Trophoblast cell (in vitro differentiated cells and primary cell): ENCODE results near the gene NUDT17.
"Not testable (repeated sequence)": the region's sequence is repeated elsewhere in the genome, so short reads cannot be mapped to it uniquely, and the experiment has no call there.

Source experiments
- DNase-seq, 2 donors: peaks; one replicate each; pipeline ENCODE4 v3.0.0-alpha.2; 2016
- H2AFZ ChIP-seq: 2 replicates; pipeline ENCODE4 v1.6.1; 2013; ENCODE audit warnings: low read length, moderate library complexity, mild to moderate bottlenecking; ENCODE audit not compliant: insufficient read depth, poor library complexity
- H2AK5ac ChIP-seq: 2 replicates; pipeline ENCODE4 v1.6.1; 2013; ENCODE audit warnings: mild to moderate bottlenecking, low read length
- H2BK120ac ChIP-seq: 2 replicates; pipeline ENCODE4 v1.6.1; 2013; ENCODE audit warnings: low read length, mild to moderate bottlenecking, moderate library complexity; ENCODE audit not compliant: insufficient read depth, poor library complexity
- H2BK12ac ChIP-seq: 2 replicates; pipeline ENCODE4 v1.6.1; 2013; ENCODE audit warnings: mild to moderate bottlenecking, low read length, moderate library complexity
- H2BK5ac ChIP-seq: 2 replicates; pipeline ENCODE4 v1.6.1; 2013; ENCODE audit warnings: low read length, low read depth, moderate library complexity, mild to moderate bottlenecking; ENCODE audit not compliant: poor library complexity
- H3K14ac ChIP-seq: 2 replicates; pipeline ENCODE4 v1.6.1; 2013; ENCODE audit warnings: mild to moderate bottlenecking, low read length
- H3K18ac ChIP-seq: 2 replicates; pipeline ENCODE4 v1.6.1; 2013; ENCODE audit warnings: mild to moderate bottlenecking, low read length
- H3K23ac ChIP-seq: 2 replicates; pipeline ENCODE4 v1.6.1; 2013; ENCODE audit warnings: low read length
- H3K27ac ChIP-seq: 2 replicates; pipeline ENCODE4 v1.5.1; 2013; ENCODE audit warnings: low read depth, mild to moderate bottlenecking, inconsistent platforms, low read length, moderate library complexity
- H3K27me3 ChIP-seq: 2 replicates; pipeline ENCODE4 v1.6.1; 2013; ENCODE audit warnings: inconsistent platforms, mild to moderate bottlenecking, low read length, moderate library complexity; ENCODE audit not compliant: insufficient read depth
- H3K36me3 ChIP-seq, 2 experiments: 1 replicate in 1 of 2; 2 replicates in 1 of 2; pipeline ENCODE4 v1.6.1; 2013; ENCODE audit warnings: low read length in 2 of 2, mild to moderate bottlenecking in 2 of 2, moderate library complexity in 1 of 2; ENCODE audit not compliant: insufficient read depth in 2 of 2, control insufficient read depth in 1 of 2
- H3K4ac ChIP-seq: 2 replicates; pipeline ENCODE4 v1.6.1; 2013; ENCODE audit warnings: low read depth, mild to moderate bottlenecking, low read length, moderate library complexity
- H3K4me1 ChIP-seq, 2 experiments: 1 replicate in 1 of 2; 2 replicates in 1 of 2; pipeline ENCODE4 v1.6.1; 2013; ENCODE audit warnings: low read length in 2 of 2, mild to moderate bottlenecking in 2 of 2, moderate library complexity in 1 of 2; ENCODE audit not compliant: insufficient read depth in 2 of 2, control insufficient read depth in 1 of 2
- H3K4me2 ChIP-seq: 2 replicates; pipeline ENCODE4 v1.6.1; 2013; ENCODE audit warnings: inconsistent platforms, mild to moderate bottlenecking, low read length, moderate library complexity
- H3K4me3 ChIP-seq: 2 replicates; pipeline ENCODE4 v1.5.1; 2013; ENCODE audit warnings: mild to moderate bottlenecking, low read depth, low read length, inconsistent platforms
- H3K79me1 ChIP-seq: one replicate; pipeline ENCODE4 v1.6.1; 2013; ENCODE audit warnings: low read length
- H3K79me2 ChIP-seq: 2 replicates; pipeline ENCODE4 v1.6.1; 2013; ENCODE audit warnings: low read length, mild to moderate bottlenecking; ENCODE audit not compliant: control insufficient read depth, insufficient read depth, poor library complexity
- H3K9ac ChIP-seq: 2 replicates; pipeline ENCODE4 v1.6.1; 2013; ENCODE audit warnings: mild to moderate bottlenecking, low read length
- H3K9me3 ChIP-seq: 2 replicates; pipeline ENCODE4 v1.6.1; 2013; ENCODE audit warnings: low read depth, mild to moderate bottlenecking, control low read depth, inconsistent platforms, low read length; ENCODE audit not compliant: insufficient read depth
- H4K12ac ChIP-seq: 2 replicates; pipeline ENCODE4 v1.6.1; 2013; ENCODE audit warnings: low read depth, mild to moderate bottlenecking, low read length, moderate library complexity
- H4K8ac ChIP-seq: 2 replicates; pipeline ENCODE4 v1.6.1; 2013; ENCODE audit warnings: low read depth, mild to moderate bottlenecking, low read length, moderate library complexity
- H4K91ac ChIP-seq: one replicate; pipeline ENCODE4 v1.6.1; 2013; ENCODE audit warnings: low read depth, mild to moderate bottlenecking, low read length, moderate library complexity
- WGBS: extraction: QIAGEN DNeasy Blood & Tissue Kit; methylation state at CpG from one replicate; pipeline ENCODE4 v1.1.7; 2013; ENCODE audit warnings: missing lambda C conversion rate; ENCODE audit not compliant: insufficient read length, insufficient coverage; ENCODE audit errors: extremely low coverage; 5-methylcytosine and 5-hydroxymethylcytosine counted together

The NUDT17 gene

DNA sequence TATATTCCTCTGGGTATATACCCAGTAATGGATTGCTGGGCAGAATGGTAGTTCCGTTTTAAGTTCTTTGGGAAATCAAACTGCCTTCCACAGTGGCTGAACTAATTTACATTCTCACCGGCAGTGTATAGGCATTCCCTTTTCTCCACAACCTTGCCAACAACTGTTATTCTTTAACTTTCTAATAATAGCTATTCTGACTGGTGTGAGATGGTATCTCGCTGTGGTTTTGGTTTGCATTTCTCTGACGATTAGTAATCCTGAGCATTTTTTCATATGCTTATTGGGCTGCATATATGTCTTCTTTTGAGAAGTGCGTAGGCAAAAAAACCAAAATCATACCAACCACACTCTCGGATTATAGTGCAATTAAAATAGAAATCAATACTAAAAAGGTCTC is 27.3 kb upstream of the NUDT17 start:
- H3K36me3 ChIP-seq, H4K8ac ChIP-seq, H3K9me3 ChIP-seq, H2AFZ ChIP-seq, H2BK5ac ChIP-seq, H3K18ac ChIP-seq, H3K27ac ChIP-seq, H3K4ac ChIP-seq, H3K4me3 ChIP-seq, H2BK120ac ChIP-seq, H3K79me1 ChIP-seq, H3K27me3 ChIP-seq, H3K14ac ChIP-seq, H3K79me2 ChIP-seq, H3K4me2 ChIP-seq, H3K4me1 ChIP-seq, H3K9ac ChIP-seq, H3K23ac ChIP-seq, H2AK5ac ChIP-seq, H4K91ac ChIP-seq, H4K12ac ChIP-seq, H2BK12ac ChIP-seq: not testable (repeated sequence)
- peak in 1 of 2 donors; percentile 26 for DNase-seq
- no CpG with 5 or more reads among the region's 6 CpGs for WGBS

DNA sequence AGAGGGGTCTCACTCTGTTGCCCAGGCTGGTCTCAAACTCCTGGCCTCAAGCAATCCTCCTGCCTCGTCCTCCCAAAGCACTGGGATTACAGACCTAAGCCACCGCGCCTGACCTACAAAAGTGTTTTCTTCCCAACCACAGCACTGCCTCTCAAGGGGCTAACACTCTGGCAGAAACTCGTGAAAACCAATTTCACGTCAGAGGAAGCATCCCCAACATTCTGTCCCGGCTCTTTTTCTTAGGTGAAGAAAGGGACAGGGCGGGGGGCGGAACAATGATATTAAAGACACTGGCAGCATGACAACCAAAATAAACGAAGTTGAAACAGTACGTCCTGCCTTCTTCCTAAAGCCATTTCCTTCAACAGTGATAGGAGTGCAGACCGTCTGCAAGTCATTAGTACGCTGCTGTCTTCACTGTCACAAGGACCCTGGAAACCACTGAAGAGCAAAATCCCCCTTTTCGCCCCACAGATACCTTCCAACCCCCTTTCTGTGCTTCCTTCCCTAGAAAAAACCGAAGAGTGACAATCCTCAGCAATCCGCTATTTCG is 22.6 kb upstream of the NUDT17 start:
- H3K27me3 ChIP-seq, H3K4me1 ChIP-seq, H2BK12ac ChIP-seq, H3K27ac ChIP-seq, H3K4me3 ChIP-seq, H2AK5ac ChIP-seq, H3K4me2 ChIP-seq, H4K12ac ChIP-seq, H2BK5ac ChIP-seq, H3K4ac ChIP-seq, H3K79me2 ChIP-seq, H3K36me3 ChIP-seq, H3K79me1 ChIP-seq, H4K8ac ChIP-seq, H3K9ac ChIP-seq, H3K9me3 ChIP-seq, H3K18ac ChIP-seq, H2AFZ ChIP-seq, DNase-seq, H3K23ac ChIP-seq, H2BK120ac ChIP-seq, H3K14ac ChIP-seq, H4K91ac ChIP-seq: not testable (repeated sequence)
- WGBS: no CpG with 5 or more reads among the region's 16 CpGs

DNA sequence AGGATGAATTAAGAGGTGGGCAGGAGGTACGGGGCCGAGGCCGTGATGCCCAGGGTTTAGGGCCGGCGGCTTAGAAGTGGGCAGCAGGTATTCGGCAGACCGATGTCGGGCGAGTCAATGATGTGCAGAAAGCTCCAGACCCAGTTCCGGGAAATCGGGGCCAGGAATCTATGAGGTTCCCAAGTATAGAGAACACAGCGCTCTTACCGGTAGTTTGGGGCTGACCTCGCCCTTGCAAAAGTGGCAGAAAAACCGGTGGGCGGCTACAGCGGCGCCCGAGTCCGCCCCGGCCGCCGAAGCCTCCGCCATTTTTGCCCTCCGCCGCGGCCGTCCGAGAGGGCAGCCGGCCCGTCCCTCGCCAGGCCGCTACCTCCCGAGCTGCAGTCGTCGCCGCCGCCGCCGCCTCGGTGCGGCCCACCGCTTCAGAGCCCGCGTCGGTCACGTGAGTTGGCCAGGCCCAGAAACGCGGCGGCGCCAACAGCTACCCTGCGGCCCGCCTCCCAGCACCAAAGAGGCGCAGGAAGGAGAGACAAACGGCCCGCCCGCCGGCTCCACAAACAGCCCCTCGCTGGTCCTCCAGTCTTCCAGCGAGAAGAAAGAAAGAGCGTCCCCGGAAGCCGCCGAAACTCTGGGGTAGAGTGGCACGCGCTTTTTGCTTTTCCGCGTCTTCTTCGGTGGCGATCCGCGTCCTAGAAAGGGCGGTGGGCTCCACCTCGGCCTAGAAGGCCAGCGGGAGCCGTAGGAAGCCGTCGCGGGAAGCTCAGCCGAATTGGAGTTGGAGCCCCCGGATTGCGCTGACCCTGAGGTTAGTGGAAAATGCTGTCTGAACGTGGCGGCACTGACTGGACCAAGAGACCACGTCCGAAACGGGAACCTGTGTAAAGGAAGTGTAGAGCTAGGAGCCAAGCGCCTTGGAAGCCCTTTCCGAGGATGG is 21.6 kb upstream of the NUDT17 start, which contains the start of the genes POLR3C and RNF115:
Gene POLR3C, plus strand, starts transcription at position 636 of the 934 bp plus-strand sequence. CDS start 1,577 bp downstream, outside the sequence.
Gene RNF115, minus strand, starts transcription at position 531 of the 934 bp plus-strand sequence. Its CDS starts 222 bp downstream, at position 309.
- peak within 1 kb of the TSS; percentile 90 for H3K18ac ChIP-seq
- peak within 1 kb of the TSS; percentile 95 for H4K91ac ChIP-seq
- H3K79me1 ChIP-seq: peaks cover 7% of the 10 kb centered on the region
- H3K9ac ChIP-seq: peak within 1 kb of the TSS; percentile 95
- peak within 1 kb of the TSS; percentile 79 for H3K27ac ChIP-seq
- peak within 1 kb of the TSS; percentile 46 for H3K4ac ChIP-seq
- no CpG with 5 or more reads among the region's 89 CpGs for WGBS
- H3K14ac ChIP-seq: peak within 1 kb of the TSS; percentile 94
- H2BK120ac ChIP-seq: peak within 1 kb of the TSS; percentile 91
- H2BK5ac ChIP-seq: peak within 1 kb of the TSS; percentile 78
- H4K8ac ChIP-seq: peak within 1 kb of the TSS; percentile 91
- no peaks in the 10 kb centered on the region for H3K9me3 ChIP-seq
- H3K4me3 ChIP-seq: peak within 1 kb of the TSS; percentile 88
- peak; percentile 80 to 81 for DNase-seq
- H3K36me3 ChIP-seq: peaks cover 7 to 11% of the 10 kb centered on the region in 2 experiments
- H2BK12ac ChIP-seq: no peak within 1 kb of the TSS
- no peak within 1 kb of the TSS for H2AK5ac ChIP-seq
- H3K27me3 ChIP-seq: no peaks in the 10 kb centered on the region
- peak within 1 kb of the TSS; percentile 84 for H4K12ac ChIP-seq
- H3K4me1 ChIP-seq: peaks cover 0 to 2% of the 10 kb centered on the region in 2 experiments
- H2AFZ ChIP-seq: peak within 1 kb of the TSS; percentile 96
- H3K23ac ChIP-seq: no peak within 1 kb of the TSS
- peaks cover 6% of the 10 kb centered on the region for H3K79me2 ChIP-seq
- peak within 1 kb of the TSS; percentile 39 for H3K4me2 ChIP-seq

DNA sequence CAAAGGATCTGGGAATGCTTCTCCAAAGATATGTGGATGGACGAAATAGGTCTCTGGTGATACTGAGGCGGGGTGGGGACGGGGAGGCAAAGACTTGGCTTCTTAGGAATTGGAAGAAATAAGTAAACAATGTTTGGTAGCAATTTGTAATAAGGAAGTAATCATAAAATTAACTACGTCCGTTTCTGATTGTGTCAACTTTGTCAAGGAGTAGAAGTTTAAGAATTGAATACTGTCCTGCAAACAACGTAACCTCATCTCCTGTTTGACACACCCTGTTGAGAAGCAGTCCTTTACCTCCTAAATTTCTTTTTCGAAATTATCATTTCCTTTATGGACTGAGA is 21.0 kb upstream of the NUDT17 start:
- H3K79me2 ChIP-seq: peaks cover 6% of the 10 kb centered on the region
- H3K36me3 ChIP-seq: peaks cover 7 to 16% of the 10 kb centered on the region in 2 experiments
- no peaks in the 10 kb centered on the region for H3K27me3 ChIP-seq
- H3K18ac ChIP-seq: peak overlapping the region; percentile 73
- H3K4me2 ChIP-seq: peak overlapping the region; percentile 39
- peak overlapping the region; percentile 84 for H4K12ac ChIP-seq
- H3K4ac ChIP-seq: peak overlapping the region; percentile 13
- peaks cover 0 to 2% of the 10 kb centered on the region in 2 experiments for H3K4me1 ChIP-seq
- H3K9ac ChIP-seq: peak overlapping the region; percentile 94
- H3K4me3 ChIP-seq: peak overlapping the region; percentile 88
- DNase-seq: no peak
- no peak overlapping the region for H3K23ac ChIP-seq
- H4K8ac ChIP-seq: peak overlapping the region; percentile 91
- WGBS: no CpG with 5 or more reads among the region's 7 CpGs
- no peak overlapping the region for H2AK5ac ChIP-seq
- H2BK12ac ChIP-seq: no peak overlapping the region
- H3K27ac ChIP-seq: peak overlapping the region; percentile 79
- H3K14ac ChIP-seq: peak overlapping the region; percentile 78
- peak overlapping the region; percentile 10 for H2BK5ac ChIP-seq
- H3K79me1 ChIP-seq: peaks cover 7% of the 10 kb centered on the region
- peak overlapping the region; percentile 37 for H2BK120ac ChIP-seq
- peak overlapping the region; percentile 58 for H2AFZ ChIP-seq
- peak overlapping the region; percentile 49 for H4K91ac ChIP-seq
- H3K9me3 ChIP-seq: no peaks in the 10 kb centered on the region
